Liver (tissue), 9 donors: Measurements from ENCODE around the gene FAM161A. TPM values are rescaled to one million over a fixed set of nuclear protein-coding genes. Genes with fewer than 3 reads are reported as not detected.

ENCODE experiments used
- DNase-seq: peaks from one replicate; pipeline ENCODE4 v3.0.0-alpha.2; 2017; ENCODE audit warnings: low spot score
- H3K27ac ChIP-seq, 2 donors: one replicate each; pipeline ENCODE4 v1.7.0; 2013; ENCODE audit warnings: inconsistent platforms in 2 of 2, low read length in 2 of 2, control low read depth in 1 of 2, low read depth in 1 of 2, mild to moderate bottlenecking in 1 of 2
- H3K27me3 ChIP-seq, 4 donors: one replicate each; pipeline versions ENCODE4 v1.6.1 to v1.7.0; 2013; ENCODE audit warnings: low read length in 3 of 4, inconsistent platforms in 1 of 4, mild to moderate bottlenecking in 1 of 4, moderate library complexity in 1 of 4; ENCODE audit not compliant: control insufficient read depth in 4 of 4, insufficient read depth in 4 of 4
- H3K36me3 ChIP-seq, 4 donors: one replicate each; pipeline versions ENCODE4 v1.6.1 to v1.7.0; 2013; ENCODE audit warnings: low read length in 3 of 4, mild to moderate bottlenecking in 3 of 4, low read depth in 1 of 4, moderate library complexity in 1 of 4; ENCODE audit not compliant: control insufficient read depth in 4 of 4, insufficient read depth in 3 of 4
- H3K4me1 ChIP-seq, 4 donors: one replicate each; pipeline versions ENCODE4 v1.6.1 to v1.7.0; 2013; ENCODE audit warnings: low read length in 3 of 4, mild to moderate bottlenecking in 3 of 4, moderate library complexity in 1 of 4; ENCODE audit not compliant: control insufficient read depth in 4 of 4, insufficient read depth in 4 of 4
- H3K4me3 ChIP-seq, 3 donors: one replicate each; pipeline versions ENCODE4 v1.6.1 to v1.7.0; 2013; ENCODE audit warnings: low read length in 3 of 3, control low read depth in 1 of 3, low read depth in 1 of 3, mild to moderate bottlenecking in 1 of 3
- H3K9ac ChIP-seq, 2 donors: one replicate each; pipeline ENCODE4 v1.7.0; 2013; ENCODE audit warnings: low read length in 2 of 2, mild to moderate bottlenecking in 2 of 2, moderate library complexity in 2 of 2, control low read depth in 1 of 2, low read depth in 1 of 2
- H3K9me3 ChIP-seq, 4 donors: one replicate each; pipeline versions ENCODE4 v1.6.1 to v1.7.0; 2013; ENCODE audit warnings: low read length in 3 of 4; ENCODE audit not compliant: control insufficient read depth in 4 of 4
- EGR1 ChIP-seq, 2 donors: IDR thresholded peaks; 2 replicates each; pipeline ENCODE4 v1.6.1; 2016 to 2018; ENCODE audit warnings: antibody characterized with exemption in 2 of 2, low read depth in 2 of 2
- FOXA1 ChIP-seq: IDR thresholded peaks from 2 replicates; pipeline ENCODE4 v1.6.1; 2016; ENCODE audit warnings: antibody characterized with exemption
- FOXA2 ChIP-seq: IDR thresholded peaks from 2 replicates; pipeline ENCODE4 v1.6.1; 2016; ENCODE audit warnings: antibody characterized with exemption
- GABPA ChIP-seq, 2 donors: IDR thresholded peaks in 1 of 2; conservative IDR thresholded peaks in 1 of 2; 2 replicates each; pipeline ENCODE4 v1.6.1; 2016; ENCODE audit warnings: antibody characterized with exemption in 2 of 2, mild to moderate bottlenecking in 1 of 2, moderate library complexity in 1 of 2
- HNF4A ChIP-seq, 2 donors: conservative IDR thresholded peaks; 2 replicates each; pipeline ENCODE4 v1.6.1; 2016; ENCODE audit warnings: antibody characterized with exemption in 2 of 2, mild to moderate bottlenecking in 2 of 2
- HNF4G ChIP-seq: IDR thresholded peaks from 2 replicates; pipeline ENCODE4 v1.6.1; 2016; ENCODE audit warnings: antibody characterized with exemption
- JUND ChIP-seq, 2 donors: IDR thresholded peaks; 2 replicates each; pipeline ENCODE4 v1.6.1; 2016; ENCODE audit warnings: antibody characterized with exemption in 2 of 2
- NR2F2 ChIP-seq: IDR thresholded peaks from 2 replicates; pipeline ENCODE4 v1.6.1; 2016; ENCODE audit warnings: antibody characterized with exemption
- RAD21 ChIP-seq, 2 donors: IDR thresholded peaks; 2 replicates each; pipeline ENCODE4 v1.6.1; 2016; ENCODE audit warnings: antibody characterized with exemption in 2 of 2, mild to moderate bottlenecking in 2 of 2
- RXRA ChIP-seq, 2 donors: IDR thresholded peaks; 2 replicates each; pipeline ENCODE4 v1.6.1; 2017 to 2018; ENCODE audit warnings: antibody characterized with exemption in 2 of 2, mild to moderate bottlenecking in 1 of 2
- SP1 ChIP-seq: IDR thresholded peaks from 2 replicates; pipeline ENCODE4 v1.6.1; 2018; ENCODE audit warnings: antibody characterized with exemption, mild to moderate bottlenecking
- TAF1 ChIP-seq: conservative IDR thresholded peaks from 2 replicates; pipeline ENCODE4 v1.6.1; 2016; ENCODE audit warnings: antibody characterized with exemption, mild to moderate bottlenecking
- YY1 ChIP-seq: IDR thresholded peaks from 2 replicates; pipeline ENCODE4 v1.6.1; 2016; ENCODE audit warnings: antibody characterized with exemption, mild to moderate bottlenecking
- WGBS: extraction: QIAGEN DNeasy Blood & Tissue Kit; methylation state at CpG from one replicate; pipeline ENCODE4 v1.1.7; 2013; 5-methylcytosine and 5-hydroxymethylcytosine counted together
- polyA plus RNA-seq, 2 donors: library from polyadenylated mRNA; stranded (reverse) in 1 of 2; unstranded in 1 of 2; fragments of 200-250 nt in 1 of 2; fragments of >200 nt in 1 of 2; fragmentation: Nextera tagmentation in 1 of 2; extraction: Ambion mirVana in 1 of 2; gene quantifications; one replicate each; pipeline versions ENCODE4 v1.2.1 to v1.2.3, GENCODE V29; 2013 to 2015
- total RNA-seq, 2 donors: library from RNA; depleted of rRNA; stranded (reverse); fragments of >200 nt; gene quantifications; one replicate each; pipeline ENCODE4 v1.2.3, GENCODE V29; 2014
- TF ChIP-seq, protein P1 (sequence below): IDR thresholded peaks from 2 replicates; pipeline ENCODE4 v1.6.1; 2016; ENCODE audit warnings: antibody characterized with exemption
- TF ChIP-seq, protein P2 (sequence below): IDR thresholded peaks from 2 replicates; pipeline ENCODE4 v1.6.1; 2016; ENCODE audit warnings: antibody characterized with exemption, mild to moderate bottlenecking
- TF ChIP-seq, protein P3 (sequence below): fragments of 150-350 bp; IDR thresholded peaks from 2 replicates; pipeline ENCODE4 v1.5.1; 2017; ENCODE audit warnings: improper control_type of control experiment, low read depth, low read length; ENCODE audit not compliant: missing input control
- TF ChIP-seq, protein P4 (sequence below): IDR thresholded peaks from 2 replicates; pipeline ENCODE4 v1.6.1; 2016; ENCODE audit warnings: antibody characterized with exemption
- TF ChIP-seq, protein P5 (sequence below): IDR thresholded peaks from 2 replicates; pipeline ENCODE4 v1.6.1; 2016; ENCODE audit warnings: antibody characterized with exemption
- donor health status: healthy.
- donor health status: healthy.
- donor health status: healthy.
- donor health status: healthy.
- donor health status: healthy.

Gene FAM161A
- total and polyA plus RNA-seq, 4 donors: 0.54 to 1.2 (median 0.78) TPM

DNA sequence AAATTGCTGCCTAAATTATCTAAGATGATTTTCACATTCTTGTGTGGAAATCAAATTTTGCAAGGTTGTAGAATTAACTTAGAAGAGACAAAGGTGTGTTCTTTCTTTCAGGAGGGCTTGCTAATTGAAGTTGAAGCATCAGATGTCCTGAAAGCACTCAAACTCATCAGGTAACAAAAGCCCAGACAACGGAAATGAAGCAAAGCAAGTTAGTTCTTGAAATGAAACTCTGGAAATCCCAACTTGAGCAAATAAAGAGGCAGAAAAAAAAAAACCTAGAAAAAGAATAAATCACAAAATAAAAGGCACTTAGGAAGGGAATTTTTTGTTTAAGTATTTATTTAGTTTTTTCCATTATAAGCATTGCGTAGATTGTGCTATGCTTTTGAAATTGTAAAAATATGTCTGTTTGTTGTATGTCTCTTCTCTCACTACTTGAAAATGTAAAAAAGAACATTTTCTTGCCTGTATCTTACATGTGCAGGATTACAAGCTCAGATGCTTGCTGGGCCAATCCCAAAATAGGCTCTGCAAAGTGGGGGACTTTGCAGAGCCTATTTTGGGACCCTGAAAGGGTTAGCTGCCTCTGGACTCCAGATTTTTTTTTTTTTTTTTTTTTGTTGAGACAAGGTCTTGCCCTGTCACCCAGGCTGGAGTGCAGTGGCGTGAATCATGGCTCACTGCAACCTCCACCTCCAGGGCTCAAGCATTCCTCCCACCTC is 46.7 kb downstream of the FAM161A start:
- H3K4me3 ChIP-seq: no peak overlapping the region
- DNase-seq: no peak
- 89% methylated on average over 3 of the region's 3 CpGs for WGBS
- H3K27ac ChIP-seq: no peak overlapping the region
- no peaks in the 10 kb centered on the region for H3K36me3 ChIP-seq
- no peaks in the 10 kb centered on the region for H3K27me3 ChIP-seq
- no peak for TF ChIP-seq HNF4G
- no peak for TF ChIP-seq JUND (IDR thresholded peaks at IDR 0.05)
- TF ChIP-seq GABPA (IDR thresholded peaks at IDR 0.05 in 1 of 2, conservative IDR thresholded peaks at IDR 0.05 in 1 of 2): no peak
- TF ChIP-seq, protein P1, sequence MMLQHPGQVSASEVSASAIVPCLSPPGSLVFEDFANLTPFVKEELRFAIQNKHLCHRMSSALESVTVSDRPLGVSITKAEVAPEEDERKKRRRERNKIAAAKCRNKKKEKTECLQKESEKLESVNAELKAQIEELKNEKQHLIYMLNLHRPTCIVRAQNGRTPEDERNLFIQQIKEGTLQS: no peak
- TF ChIP-seq TAF1: no peak
- no peak for TF ChIP-seq FOXA1
- no peak for TF ChIP-seq EGR1 (IDR thresholded peaks at IDR 0.05; ENCODE audit: low read depth in 2 of 2)
- TF ChIP-seq YY1: no peak
- TF ChIP-seq SP1: no peak
- no peak for TF ChIP-seq FOXA2
- TF ChIP-seq, protein P2, sequence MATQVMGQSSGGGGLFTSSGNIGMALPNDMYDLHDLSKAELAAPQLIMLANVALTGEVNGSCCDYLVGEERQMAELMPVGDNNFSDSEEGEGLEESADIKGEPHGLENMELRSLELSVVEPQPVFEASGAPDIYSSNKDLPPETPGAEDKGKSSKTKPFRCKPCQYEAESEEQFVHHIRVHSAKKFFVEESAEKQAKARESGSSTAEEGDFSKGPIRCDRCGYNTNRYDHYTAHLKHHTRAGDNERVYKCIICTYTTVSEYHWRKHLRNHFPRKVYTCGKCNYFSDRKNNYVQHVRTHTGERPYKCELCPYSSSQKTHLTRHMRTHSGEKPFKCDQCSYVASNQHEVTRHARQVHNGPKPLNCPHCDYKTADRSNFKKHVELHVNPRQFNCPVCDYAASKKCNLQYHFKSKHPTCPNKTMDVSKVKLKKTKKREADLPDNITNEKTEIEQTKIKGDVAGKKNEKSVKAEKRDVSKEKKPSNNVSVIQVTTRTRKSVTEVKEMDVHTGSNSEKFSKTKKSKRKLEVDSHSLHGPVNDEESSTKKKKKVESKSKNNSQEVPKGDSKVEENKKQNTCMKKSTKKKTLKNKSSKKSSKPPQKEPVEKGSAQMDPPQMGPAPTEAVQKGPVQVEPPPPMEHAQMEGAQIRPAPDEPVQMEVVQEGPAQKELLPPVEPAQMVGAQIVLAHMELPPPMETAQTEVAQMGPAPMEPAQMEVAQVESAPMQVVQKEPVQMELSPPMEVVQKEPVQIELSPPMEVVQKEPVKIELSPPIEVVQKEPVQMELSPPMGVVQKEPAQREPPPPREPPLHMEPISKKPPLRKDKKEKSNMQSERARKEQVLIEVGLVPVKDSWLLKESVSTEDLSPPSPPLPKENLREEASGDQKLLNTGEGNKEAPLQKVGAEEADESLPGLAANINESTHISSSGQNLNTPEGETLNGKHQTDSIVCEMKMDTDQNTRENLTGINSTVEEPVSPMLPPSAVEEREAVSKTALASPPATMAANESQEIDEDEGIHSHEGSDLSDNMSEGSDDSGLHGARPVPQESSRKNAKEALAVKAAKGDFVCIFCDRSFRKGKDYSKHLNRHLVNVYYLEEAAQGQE: no peak
- TF ChIP-seq, protein P3, sequence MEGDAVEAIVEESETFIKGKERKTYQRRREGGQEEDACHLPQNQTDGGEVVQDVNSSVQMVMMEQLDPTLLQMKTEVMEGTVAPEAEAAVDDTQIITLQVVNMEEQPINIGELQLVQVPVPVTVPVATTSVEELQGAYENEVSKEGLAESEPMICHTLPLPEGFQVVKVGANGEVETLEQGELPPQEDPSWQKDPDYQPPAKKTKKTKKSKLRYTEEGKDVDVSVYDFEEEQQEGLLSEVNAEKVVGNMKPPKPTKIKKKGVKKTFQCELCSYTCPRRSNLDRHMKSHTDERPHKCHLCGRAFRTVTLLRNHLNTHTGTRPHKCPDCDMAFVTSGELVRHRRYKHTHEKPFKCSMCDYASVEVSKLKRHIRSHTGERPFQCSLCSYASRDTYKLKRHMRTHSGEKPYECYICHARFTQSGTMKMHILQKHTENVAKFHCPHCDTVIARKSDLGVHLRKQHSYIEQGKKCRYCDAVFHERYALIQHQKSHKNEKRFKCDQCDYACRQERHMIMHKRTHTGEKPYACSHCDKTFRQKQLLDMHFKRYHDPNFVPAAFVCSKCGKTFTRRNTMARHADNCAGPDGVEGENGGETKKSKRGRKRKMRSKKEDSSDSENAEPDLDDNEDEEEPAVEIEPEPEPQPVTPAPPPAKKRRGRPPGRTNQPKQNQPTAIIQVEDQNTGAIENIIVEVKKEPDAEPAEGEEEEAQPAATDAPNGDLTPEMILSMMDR: no peak
- TF ChIP-seq, protein P4, sequence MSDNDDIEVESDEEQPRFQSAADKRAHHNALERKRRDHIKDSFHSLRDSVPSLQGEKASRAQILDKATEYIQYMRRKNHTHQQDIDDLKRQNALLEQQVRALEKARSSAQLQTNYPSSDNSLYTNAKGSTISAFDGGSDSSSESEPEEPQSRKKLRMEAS: no peak
- TF ChIP-seq NR2F2: no peak
- TF ChIP-seq RAD21 (IDR thresholded peaks at IDR 0.05): no peak
- no peak for TF ChIP-seq HNF4A (conservative IDR thresholded peaks at IDR 0.05)
- TF ChIP-seq, protein P5, sequence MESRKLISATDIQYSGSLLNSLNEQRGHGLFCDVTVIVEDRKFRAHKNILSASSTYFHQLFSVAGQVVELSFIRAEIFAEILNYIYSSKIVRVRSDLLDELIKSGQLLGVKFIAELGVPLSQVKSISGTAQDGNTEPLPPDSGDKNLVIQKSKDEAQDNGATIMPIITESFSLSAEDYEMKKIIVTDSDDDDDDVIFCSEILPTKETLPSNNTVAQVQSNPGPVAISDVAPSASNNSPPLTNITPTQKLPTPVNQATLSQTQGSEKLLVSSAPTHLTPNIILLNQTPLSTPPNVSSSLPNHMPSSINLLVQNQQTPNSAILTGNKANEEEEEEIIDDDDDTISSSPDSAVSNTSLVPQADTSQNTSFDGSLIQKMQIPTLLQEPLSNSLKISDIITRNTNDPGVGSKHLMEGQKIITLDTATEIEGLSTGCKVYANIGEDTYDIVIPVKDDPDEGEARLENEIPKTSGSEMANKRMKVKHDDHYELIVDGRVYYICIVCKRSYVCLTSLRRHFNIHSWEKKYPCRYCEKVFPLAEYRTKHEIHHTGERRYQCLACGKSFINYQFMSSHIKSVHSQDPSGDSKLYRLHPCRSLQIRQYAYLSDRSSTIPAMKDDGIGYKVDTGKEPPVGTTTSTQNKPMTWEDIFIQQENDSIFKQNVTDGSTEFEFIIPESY: no peak
- no peak for TF ChIP-seq RXRA (IDR thresholded peaks at IDR 0.05)
- H3K9ac ChIP-seq: no peak overlapping the region
- no peaks in the 10 kb centered on the region for H3K9me3 ChIP-seq
- no peaks in the 10 kb centered on the region for H3K4me1 ChIP-seq
